Lower leg skin (tissue), 3 donors: ENCODE results near the gene TPM2.

Source experiments
- POLR2A ChIP-seq, 2 donors: fragments of 450-650 bp; IDR thresholded peaks; one replicate each; pipeline ENCODE4 v1.6.1; 2016 to 2017; ENCODE audit warnings: antibody characterized with exemption in 2 of 2, mild to moderate bottlenecking in 1 of 2, moderate library complexity in 1 of 2
- TF ChIP-seq, protein P1 (sequence below), 3 donors: fragments of 450-650 bp; IDR thresholded peaks; one replicate each; pipeline ENCODE4 v1.5.1; 2016; ENCODE audit warnings: antibody characterized with exemption in 3 of 3, mild to moderate bottlenecking in 3 of 3, moderate library complexity in 2 of 3

DNA sequence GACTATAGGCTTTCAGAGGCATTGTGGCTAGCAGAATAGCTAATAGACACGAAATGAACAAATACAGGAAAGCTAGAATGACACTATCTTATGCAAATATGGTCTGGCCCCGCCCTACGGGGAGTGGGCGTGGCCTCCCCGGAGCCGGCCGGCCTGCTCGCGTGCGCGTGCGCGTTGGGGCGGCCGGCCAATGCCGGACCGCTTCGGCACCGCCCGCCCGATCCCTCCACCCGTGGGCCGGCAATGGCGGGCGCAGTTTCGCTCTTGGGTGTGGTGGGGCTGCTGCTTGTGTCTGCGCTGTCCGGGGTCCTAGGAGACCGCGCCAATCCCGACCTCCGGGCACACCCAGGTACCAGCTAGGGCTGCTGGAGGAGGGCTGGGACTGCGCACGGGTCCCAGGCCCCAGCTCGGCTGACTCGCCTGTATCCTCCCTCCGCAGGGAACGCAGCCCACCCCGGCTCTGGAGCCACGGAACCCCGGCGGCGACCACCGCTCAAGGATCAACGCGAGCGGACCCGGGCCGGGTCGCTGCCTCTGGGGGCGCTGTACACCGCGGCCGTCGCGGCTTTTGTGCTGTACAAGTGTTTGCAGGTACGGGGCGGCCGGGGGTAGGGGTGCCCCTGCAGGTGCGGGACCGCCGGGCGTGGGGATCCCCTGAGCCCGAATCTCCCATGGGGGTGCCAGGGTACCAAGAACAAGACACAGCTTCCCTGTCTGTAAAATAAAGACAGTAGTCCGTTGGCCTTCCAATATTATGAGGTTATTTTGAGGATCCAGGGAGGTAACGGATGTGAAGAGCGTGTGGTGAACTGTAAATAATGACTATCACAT lies 31.4 kb downstream of the TPM2 start, which contains the start of gene CCDC107:
- TF ChIP-seq POLR2A (IDR thresholded peaks at IDR 0.05) = no peak
- TF ChIP-seq, protein P1, sequence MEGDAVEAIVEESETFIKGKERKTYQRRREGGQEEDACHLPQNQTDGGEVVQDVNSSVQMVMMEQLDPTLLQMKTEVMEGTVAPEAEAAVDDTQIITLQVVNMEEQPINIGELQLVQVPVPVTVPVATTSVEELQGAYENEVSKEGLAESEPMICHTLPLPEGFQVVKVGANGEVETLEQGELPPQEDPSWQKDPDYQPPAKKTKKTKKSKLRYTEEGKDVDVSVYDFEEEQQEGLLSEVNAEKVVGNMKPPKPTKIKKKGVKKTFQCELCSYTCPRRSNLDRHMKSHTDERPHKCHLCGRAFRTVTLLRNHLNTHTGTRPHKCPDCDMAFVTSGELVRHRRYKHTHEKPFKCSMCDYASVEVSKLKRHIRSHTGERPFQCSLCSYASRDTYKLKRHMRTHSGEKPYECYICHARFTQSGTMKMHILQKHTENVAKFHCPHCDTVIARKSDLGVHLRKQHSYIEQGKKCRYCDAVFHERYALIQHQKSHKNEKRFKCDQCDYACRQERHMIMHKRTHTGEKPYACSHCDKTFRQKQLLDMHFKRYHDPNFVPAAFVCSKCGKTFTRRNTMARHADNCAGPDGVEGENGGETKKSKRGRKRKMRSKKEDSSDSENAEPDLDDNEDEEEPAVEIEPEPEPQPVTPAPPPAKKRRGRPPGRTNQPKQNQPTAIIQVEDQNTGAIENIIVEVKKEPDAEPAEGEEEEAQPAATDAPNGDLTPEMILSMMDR (IDR thresholded peaks at IDR 0.05) = no peak
